CD4-positive, CD25-positive, alpha-beta regulatory T cell (primary cell): ENCODE results near the gene CBFA2T3. TPM values are rescaled to one million over a fixed set of nuclear protein-coding genes. Genes with fewer than 3 reads are reported as not detected.

Experiments used
- ATAC-seq, 2 donors: fragments of 150-1000 bp; cut with Tn5 transposase; one replicate each; pipeline ENCODE4 v1.10.0; 2021; ENCODE audit warnings: low read depth in 2 of 2, moderate number of reproducible peaks in 2 of 2, moderate library complexity in 1 of 2
- DNase-seq, 3 donors: peaks; one replicate each; pipeline versions ENCODE4 v3.0.0 to v3.0.0-alpha.2; 2012 to 2022; ENCODE audit warnings: mixed read lengths in 1 of 3
- H3K27ac ChIP-seq: one replicate; pipeline ENCODE4 v1.7.0; 2013; ENCODE audit warnings: mild to moderate bottlenecking, low read length; ENCODE audit not compliant: insufficient read depth, poor library complexity, severe bottlenecking
- H3K27me3 ChIP-seq: one replicate; pipeline ENCODE4 v1.7.0; 2013; ENCODE audit warnings: low read length; ENCODE audit not compliant: control insufficient read depth, insufficient read depth
- H3K36me3 ChIP-seq: one replicate; pipeline ENCODE4 v1.7.0; 2013; ENCODE audit warnings: mild to moderate bottlenecking, low read length, moderate library complexity; ENCODE audit not compliant: control insufficient read depth, insufficient read depth
- H3K4me1 ChIP-seq: 2 replicates; pipeline ENCODE4 v1.7.0; 2013; ENCODE audit warnings: mild to moderate bottlenecking, low read length; ENCODE audit not compliant: insufficient read depth, control insufficient read depth, poor library complexity, severe bottlenecking
- H3K4me3 ChIP-seq: one replicate; pipeline ENCODE4 v1.7.0; 2013; ENCODE audit warnings: low read depth, mild to moderate bottlenecking, low read length, moderate library complexity
- H3K9me3 ChIP-seq, 2 experiments: 1 replicate in 1 of 2; 2 replicates in 1 of 2; pipeline ENCODE4 v1.7.0; 2013; ENCODE audit warnings: low read length in 2 of 2, mild to moderate bottlenecking in 1 of 2, moderate library complexity in 1 of 2; ENCODE audit not compliant: control insufficient read depth in 2 of 2
- H3K27ac Mint-ChIP-seq, 3 donors: one replicate each; pipeline ENCODE4 v1.8.0; 2020 to 2022; ENCODE audit warnings: mild to moderate bottlenecking in 3 of 3, mixed read lengths in 3 of 3, moderate library complexity in 2 of 3
- H3K27me3 Mint-ChIP-seq: one replicate; pipeline ENCODE4 v1.8.0; 2022; ENCODE audit warnings: mild to moderate bottlenecking, mixed read lengths
- H3K36me3 Mint-ChIP-seq: one replicate; pipeline ENCODE4 v1.8.0; 2020; ENCODE audit warnings: mixed read lengths
- H3K4me1 Mint-ChIP-seq, 4 donors: one replicate each; pipeline ENCODE4 v1.8.0; 2020 to 2022; ENCODE audit warnings: mixed read lengths in 4 of 4, mild to moderate bottlenecking in 1 of 4
- H3K4me3 Mint-ChIP-seq, 4 donors: one replicate each; pipeline ENCODE4 v1.8.0; 2020 to 2022; ENCODE audit warnings: mild to moderate bottlenecking in 4 of 4, mixed read lengths in 4 of 4, moderate library complexity in 3 of 4
- H3K9me3 Mint-ChIP-seq, 7 donors: one replicate each; pipeline ENCODE4 v1.8.0; 2020 to 2022; ENCODE audit warnings: mixed read lengths in 7 of 7, mild to moderate bottlenecking in 3 of 7, moderate library complexity in 2 of 7
- polyA plus RNA-seq, 4 donors: library from polyadenylated mRNA; unstranded; fragments of 300-500 nt; fragmentation: Illumina TruSeq; gene quantifications; one replicate each; pipeline ENCODE4 v1.2.3, GENCODE V29; 2021
- total RNA-seq: library from RNA; stranded (reverse); gene quantifications from one replicate; pipeline ENCODE4 v1.2.3, GENCODE V29; 2022

The CBFA2T3 gene
- total and polyA plus RNA-seq, 5 donors from 2014 or later: 0.25 to 1.3 TPM; not detected in 3

DNA sequence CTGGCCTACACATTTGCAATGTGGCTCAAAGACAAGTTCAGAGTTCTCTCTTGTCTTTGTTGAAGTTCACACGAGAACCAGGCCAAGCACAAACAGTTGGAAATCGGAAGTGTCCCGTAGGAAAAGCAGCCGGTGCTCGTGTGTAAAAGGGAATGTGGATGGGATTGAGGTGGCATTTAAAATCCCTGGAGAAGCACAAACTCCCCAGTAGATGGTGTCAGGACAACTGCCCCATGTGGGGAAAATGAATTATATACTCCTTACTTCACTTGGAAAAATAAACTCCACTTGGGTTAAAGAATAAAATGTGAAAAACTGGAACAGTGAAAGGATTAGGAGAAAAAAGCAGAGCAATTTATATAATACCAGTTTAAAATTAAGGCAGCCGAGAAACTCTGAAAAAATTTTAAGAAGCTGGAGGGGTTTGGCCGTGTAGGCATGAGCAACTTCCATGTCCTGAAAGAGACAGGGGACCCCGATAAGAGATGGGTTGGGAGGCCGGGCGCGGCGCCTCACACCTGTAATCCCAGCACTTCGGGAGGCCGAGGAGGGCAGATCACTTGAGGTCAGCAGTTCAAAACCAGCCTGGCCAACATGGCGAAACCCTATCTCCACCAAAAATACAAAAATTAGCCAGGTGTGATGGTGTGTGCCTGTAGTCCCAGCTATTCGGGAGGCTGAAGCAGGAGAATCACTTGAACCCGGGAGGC lies 28.1 kb downstream of the CBFA2T3 start:
- no peak overlapping the region for H3K4me3 Mint-ChIP-seq
- DNase-seq: no peak
- no peak overlapping the region for H3K27ac Mint-ChIP-seq
- H3K9me3 Mint-ChIP-seq: peaks cover 0 to 1% (median 0%) of the 10 kb centered on the region in 7 donors
- no peaks in the 10 kb centered on the region for H3K4me1 Mint-ChIP-seq
- no peak for ATAC-seq
- H3K36me3 Mint-ChIP-seq: no peaks in the 10 kb centered on the region
- peaks cover 28% of the 10 kb centered on the region for H3K27me3 Mint-ChIP-seq
- Histone ChIP-seq H3K36me3 (no peaks in the 10 kb centered on the region), H3K27me3 (no peaks in the 10 kb centered on the region), H3K4me3 (no peak overlapping the region), H3K4me1 (no peaks in the 10 kb centered on the region), H3K9me3 (no peaks in the 10 kb centered on the region), H3K27ac (no peak overlapping the region)

DNA sequence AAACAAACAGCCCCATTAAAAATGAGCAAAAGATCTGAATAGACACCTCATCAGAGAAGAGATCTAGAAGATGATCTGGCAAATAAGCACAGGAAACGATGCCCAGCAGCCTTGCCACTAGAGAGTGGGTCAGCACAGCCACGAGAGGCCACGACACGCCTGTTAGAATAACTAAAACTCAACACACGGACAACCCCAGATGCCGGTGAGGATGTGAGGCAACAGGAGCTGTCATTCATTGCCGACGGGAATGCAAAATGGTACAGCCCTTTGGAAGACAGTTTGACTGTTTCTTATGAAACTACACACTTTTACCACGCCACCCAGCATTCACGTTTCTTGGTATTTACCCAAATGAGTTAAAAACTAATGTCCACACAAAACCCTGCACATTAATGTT lies 31.5 kb downstream of the CBFA2T3 start:
- Histone ChIP-seq H3K4me3 (no peak overlapping the region), H3K36me3 (no peaks in the 10 kb centered on the region), H3K9me3 (no peaks in the 10 kb centered on the region), H3K4me1 (peaks cover 9% of the 10 kb centered on the region), H3K27ac (no peak overlapping the region), H3K27me3 (peaks cover 4% of the 10 kb centered on the region)
- H3K27me3 Mint-ChIP-seq: peaks cover 42% of the 10 kb centered on the region
- no peaks in the 10 kb centered on the region for H3K9me3 Mint-ChIP-seq
- no peak overlapping the region for H3K4me3 Mint-ChIP-seq
- no peaks in the 10 kb centered on the region for H3K36me3 Mint-ChIP-seq
- H3K27ac Mint-ChIP-seq: no peak overlapping the region
- H3K4me1 Mint-ChIP-seq: peaks cover 0 to 3% (median 0%) of the 10 kb centered on the region in 4 donors
- ATAC-seq: no peak
- no peak for DNase-seq

DNA sequence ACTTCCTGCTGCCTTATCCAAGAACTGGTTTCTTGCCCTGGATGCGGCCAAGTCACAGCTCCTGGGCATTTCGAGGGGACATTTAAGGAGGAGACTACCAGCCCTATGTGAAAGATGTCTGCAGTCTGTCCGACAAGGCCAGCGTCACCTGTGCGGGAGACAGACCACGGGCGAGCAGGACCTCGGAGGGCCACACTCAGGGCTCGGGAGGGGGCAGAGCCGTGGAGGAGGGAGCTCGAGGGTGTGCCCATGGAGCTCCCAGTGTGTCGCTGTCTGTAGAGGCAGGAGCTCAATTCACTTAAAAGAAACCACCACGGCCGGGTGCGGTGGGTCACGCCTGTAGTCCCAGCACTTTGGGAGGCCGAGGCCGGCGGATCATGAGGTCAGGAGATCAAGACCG lies 33.3 kb downstream of the CBFA2T3 start:
- Mint-ChIP-seq H3K36me3 (no peaks in the 10 kb centered on the region), H3K27ac (peak overlapping the region in 1 of 3 donors; percentile 74), H3K9me3 (no peaks in the 10 kb centered on the region), H3K27me3 (peaks cover 50% of the 10 kb centered on the region), H3K4me3 (no peak overlapping the region), H3K4me1 (peaks cover 0 to 12% (median 0%) of the 10 kb centered on the region in 4 donors)
- DNase-seq: no peak
- Histone ChIP-seq H3K36me3 (no peaks in the 10 kb centered on the region), H3K27me3 (peaks cover 7% of the 10 kb centered on the region), H3K4me3 (no peak overlapping the region), H3K9me3 (no peaks in the 10 kb centered on the region), H3K27ac (no peak overlapping the region), H3K4me1 (peaks cover 21% of the 10 kb centered on the region)
- no peak for ATAC-seq

DNA sequence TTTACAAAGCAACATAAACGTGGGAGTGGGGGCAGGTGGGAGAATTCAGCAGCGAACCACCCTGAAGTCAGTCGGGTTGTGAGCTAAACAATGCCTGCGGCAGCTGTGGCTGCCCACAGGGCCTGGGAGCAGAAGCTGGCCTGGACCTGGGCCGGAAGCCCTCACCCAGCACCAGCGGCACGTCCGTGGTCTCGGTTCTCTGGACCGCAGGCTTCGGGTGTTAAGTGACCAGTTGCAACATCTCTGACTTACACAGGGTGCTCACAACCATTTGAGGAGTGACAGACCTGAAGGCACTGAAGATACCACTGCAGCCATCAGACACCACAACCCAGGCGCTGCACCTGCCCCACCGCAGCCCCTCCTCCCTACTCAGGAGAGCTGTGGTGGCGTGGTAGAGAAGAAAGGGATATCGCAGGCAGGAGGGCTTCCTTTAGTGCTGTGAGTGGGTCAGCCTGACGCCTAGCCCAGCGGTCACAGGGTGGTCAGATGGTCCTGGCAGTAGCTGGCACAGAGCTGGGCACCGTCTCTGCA lies 33.8 kb downstream of the CBFA2T3 start:
- DNase-seq (no peak), ATAC-seq (no peak)
- Mint-ChIP-seq H3K9me3 (no peaks in the 10 kb centered on the region), H3K27ac (no peak overlapping the region), H3K36me3 (no peaks in the 10 kb centered on the region), H3K27me3 (peaks cover 51% of the 10 kb centered on the region), H3K4me1 (peaks cover 0 to 12% (median 0%) of the 10 kb centered on the region in 4 donors), H3K4me3 (no peak overlapping the region)
- Histone ChIP-seq H3K27me3 (peaks cover 7% of the 10 kb centered on the region), H3K27ac (no peak overlapping the region), H3K4me3 (no peak overlapping the region), H3K9me3 (no peaks in the 10 kb centered on the region), H3K36me3 (no peaks in the 10 kb centered on the region), H3K4me1 (peaks cover 21% of the 10 kb centered on the region)

DNA sequence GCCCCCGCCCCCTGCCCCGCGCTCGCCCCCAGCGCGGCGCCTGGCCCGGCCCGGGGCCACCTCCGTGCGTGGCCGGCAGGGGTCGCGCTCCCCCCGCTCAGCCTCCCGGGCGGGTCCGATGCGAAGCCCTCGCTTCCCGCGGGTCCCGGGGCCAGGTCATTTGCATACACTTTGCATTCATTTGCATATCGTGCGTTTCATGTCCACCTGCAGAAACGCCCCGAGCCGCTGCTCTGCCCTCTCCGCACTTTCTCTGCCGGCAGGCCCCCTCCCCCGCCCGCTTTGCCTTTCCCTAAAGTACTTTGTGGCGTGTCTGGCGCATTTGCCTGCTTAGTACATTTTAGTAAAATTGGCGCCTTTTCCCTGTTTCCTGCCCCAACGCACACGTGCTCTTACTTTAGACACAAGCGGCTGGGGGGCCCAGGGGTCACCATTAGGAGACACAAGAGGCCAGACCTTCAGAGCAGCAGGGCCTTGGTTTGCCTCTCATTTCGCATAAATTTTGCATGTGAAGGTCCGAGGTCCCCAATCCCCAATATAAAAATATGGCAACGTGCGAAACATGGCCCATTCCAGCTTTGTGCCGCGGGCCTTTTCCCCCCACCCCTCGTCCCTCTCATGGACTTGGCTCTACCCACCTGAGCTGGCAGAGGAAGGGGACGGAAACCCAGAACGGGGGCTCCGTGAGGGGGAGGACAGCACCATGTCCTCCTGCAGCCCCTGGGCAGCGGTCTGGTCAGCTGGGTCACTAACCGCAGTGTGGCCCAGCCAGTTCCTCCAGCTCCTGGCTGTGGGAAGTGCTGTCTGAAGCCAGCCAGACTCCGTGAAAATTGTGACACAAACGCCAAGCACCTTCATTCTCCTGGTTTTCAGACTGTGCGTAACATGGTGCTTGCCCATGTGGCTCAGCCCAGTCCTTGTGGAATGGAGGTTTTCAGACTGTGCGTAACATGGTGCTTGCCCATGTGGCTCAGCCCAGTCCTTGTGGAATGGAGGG lies 34.8 kb downstream of the CBFA2T3 start:
- H3K27me3 ChIP-seq: peaks cover 7% of the 10 kb centered on the region
- peaks cover 0 to 12% (median 0%) of the 10 kb centered on the region in 4 donors for H3K4me1 Mint-ChIP-seq
- peak; percentile 58 to 63 for ATAC-seq
- peak overlapping the region; percentile 53 to 90 (median 70) for H3K4me3 Mint-ChIP-seq
- no peaks in the 10 kb centered on the region for H3K9me3 ChIP-seq
- no peak overlapping the region for H3K27ac ChIP-seq
- DNase-seq: peak; percentile 29 to 43 (median 38)
- no peaks in the 10 kb centered on the region for H3K36me3 ChIP-seq
- H3K27ac Mint-ChIP-seq: no peak overlapping the region
- no peak overlapping the region for H3K4me3 ChIP-seq
- peaks cover 52% of the 10 kb centered on the region for H3K27me3 Mint-ChIP-seq
- H3K9me3 Mint-ChIP-seq: no peaks in the 10 kb centered on the region
- H3K4me1 ChIP-seq: peaks cover 21% of the 10 kb centered on the region
- no peaks in the 10 kb centered on the region for H3K36me3 Mint-ChIP-seq

DNA sequence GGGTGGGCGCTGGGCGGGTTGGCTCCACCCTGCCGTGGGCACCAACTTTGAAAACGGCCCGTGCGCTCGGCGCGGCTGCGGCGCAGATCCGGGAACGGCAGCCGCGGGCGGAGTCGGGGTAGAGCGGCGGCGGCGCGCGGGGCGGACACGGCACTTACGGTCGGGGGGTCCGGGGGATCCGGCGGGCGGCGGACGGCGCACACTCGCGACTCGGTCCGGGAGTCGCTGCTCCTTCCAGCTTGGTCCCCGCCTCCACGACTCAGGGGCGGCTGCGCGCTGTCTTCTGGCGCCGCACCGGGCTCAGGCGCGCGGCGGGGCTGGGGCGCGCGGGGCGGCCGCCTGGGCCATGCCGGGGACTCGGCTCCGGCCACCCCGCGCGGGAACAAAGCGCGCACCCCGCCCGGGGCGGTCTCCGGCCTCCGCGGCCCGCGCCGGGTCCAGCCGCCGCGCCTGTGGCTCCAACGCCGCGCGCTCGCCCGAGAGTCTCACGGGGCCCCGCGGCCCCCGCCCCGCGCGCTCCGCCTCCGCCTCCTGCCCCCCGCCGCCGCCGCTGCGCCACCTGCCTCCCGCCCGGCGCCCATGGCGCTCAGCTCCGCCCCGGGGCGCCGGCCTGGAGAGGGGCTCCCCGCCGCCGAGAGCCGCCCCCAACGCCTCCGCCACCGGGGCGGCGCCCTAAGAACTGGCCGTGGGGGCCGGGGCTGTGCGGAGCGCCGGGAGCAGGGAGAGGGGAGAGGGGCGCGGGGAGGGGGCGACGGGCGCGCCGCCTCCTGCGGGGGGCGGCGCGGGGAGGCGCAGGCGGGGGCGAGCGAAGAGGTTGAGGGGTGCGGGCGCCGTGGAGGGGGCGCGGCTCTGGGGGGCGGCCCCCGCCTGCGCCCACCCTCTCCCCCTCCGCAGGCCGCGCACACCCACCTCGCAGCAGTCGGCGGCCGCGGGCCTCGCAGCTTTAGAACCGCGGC lies 35.9 kb downstream of the CBFA2T3 start:
- H3K4me1 ChIP-seq: peaks cover 21% of the 10 kb centered on the region
- H3K4me3 Mint-ChIP-seq: no peak overlapping the region
- no peaks in the 10 kb centered on the region for H3K9me3 ChIP-seq
- DNase-seq: no peak
- peaks cover 7% of the 10 kb centered on the region for H3K27me3 ChIP-seq
- peak in 1 of 2 donors; percentile 16 for ATAC-seq
- peaks cover 54% of the 10 kb centered on the region for H3K27me3 Mint-ChIP-seq
- H3K36me3 Mint-ChIP-seq: no peaks in the 10 kb centered on the region
- no peaks in the 10 kb centered on the region for H3K9me3 Mint-ChIP-seq
- no peaks in the 10 kb centered on the region for H3K36me3 ChIP-seq
- H3K4me1 Mint-ChIP-seq: peaks cover 0 to 12% (median 0%) of the 10 kb centered on the region in 4 donors
- H3K27ac Mint-ChIP-seq: no peak overlapping the region
- H3K27ac ChIP-seq: no peak overlapping the region
- no peak overlapping the region for H3K4me3 ChIP-seq
